Activated T-cell treated with anti-CD3 and anti-CD28 coated beads, Interleukin-2, amount 50 U/mL, for 72 hours (primary cell): ENCODE results near the gene DVL2. TPM values are rescaled to one million over a fixed set of nuclear protein-coding genes. Genes with fewer than 3 reads are reported as not detected.

Experiments
- ATAC-seq, 2 donors: fragments of 150-1000 bp; cut with Tn5 transposase; replicated peaks in 1 of 2; 2 replicates each; pipeline ENCODE4 v1.10.0; 2021; ENCODE audit warnings: moderate library complexity in 2 of 2, mild to moderate bottlenecking in 1 of 2
- DNase-seq, 2 donors: peaks; one replicate each; pipeline ENCODE4 v3.0.0; 2021 to 2022; ENCODE audit warnings: mixed read lengths in 1 of 2
- H3K27ac Mint-ChIP-seq: one replicate; pipeline ENCODE4 v1.8.0; 2022; ENCODE audit warnings: mild to moderate bottlenecking, moderate library complexity, mixed read lengths
- H3K27me3 Mint-ChIP-seq: one replicate; pipeline ENCODE4 v1.8.0; 2022; ENCODE audit warnings: low read depth, mixed read lengths
- H3K36me3 Mint-ChIP-seq, 2 donors: one replicate each; pipeline ENCODE4 v1.8.0; 2022; ENCODE audit warnings: mixed read lengths in 2 of 2, mild to moderate bottlenecking in 1 of 2; ENCODE audit not compliant: insufficient read depth in 2 of 2
- H3K4me1 Mint-ChIP-seq: one replicate; pipeline ENCODE4 v1.8.0; 2022; ENCODE audit warnings: low read depth, mixed read lengths
- H3K4me3 Mint-ChIP-seq, 2 donors: one replicate each; pipeline ENCODE4 v1.8.0; 2022; ENCODE audit warnings: mild to moderate bottlenecking in 2 of 2, mixed read lengths in 2 of 2, moderate library complexity in 2 of 2
- H3K9me3 Mint-ChIP-seq, 2 donors: one replicate each; pipeline ENCODE4 v1.8.0; 2022; ENCODE audit warnings: mixed read lengths in 2 of 2
- total RNA-seq, 2 donors: library from RNA; stranded (reverse); gene quantifications; one replicate each; pipeline ENCODE4 v1.2.3, GENCODE V29; 2022

DVL2 gene
- total RNA-seq, 2 donors from 2014 or later: 49.5 to 54.8 TPM

DNA sequence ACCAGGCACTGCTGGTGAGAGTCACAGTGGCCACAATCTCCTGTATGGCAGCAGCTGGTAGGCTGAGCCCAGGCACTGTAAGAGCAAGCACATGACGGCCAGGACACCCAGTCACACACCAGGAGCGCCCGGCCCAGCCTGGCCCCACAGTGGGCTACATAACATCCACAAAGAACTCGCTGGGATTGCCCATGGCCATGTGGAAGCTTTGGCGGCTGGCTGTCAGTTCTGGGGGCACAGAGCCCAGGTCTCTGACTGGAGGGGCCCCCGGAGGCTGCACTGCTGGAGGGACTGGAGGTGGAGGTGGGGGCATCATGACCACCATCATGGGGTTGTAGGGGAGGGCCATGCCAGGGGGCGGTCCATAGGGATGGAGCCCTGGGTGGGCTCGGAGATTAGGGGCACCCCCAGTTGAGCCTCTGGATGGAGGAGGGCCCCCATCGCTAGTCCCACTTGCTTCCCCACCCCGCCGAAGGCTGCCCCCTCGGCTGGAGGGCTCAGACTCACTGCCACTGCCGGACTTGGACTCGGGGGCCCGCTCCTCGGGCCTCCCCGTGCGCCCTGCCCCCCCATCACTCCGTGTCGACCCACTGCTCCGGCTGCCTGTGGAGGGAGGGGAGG, 8.5 kb downstream of the DVL2 start:
- H3K27me3 Mint-ChIP-seq: no peaks in the 10 kb centered on the region
- H3K27ac Mint-ChIP-seq: no peak overlapping the region
- no peak for ATAC-seq
- H3K4me3 Mint-ChIP-seq: no peak overlapping the region
- peaks cover 5% of the 10 kb centered on the region in 2 donors for H3K36me3 Mint-ChIP-seq
- no peak for DNase-seq
- H3K9me3 Mint-ChIP-seq: no peaks in the 10 kb centered on the region
- H3K4me1 Mint-ChIP-seq: peaks cover 29% of the 10 kb centered on the region

DNA sequence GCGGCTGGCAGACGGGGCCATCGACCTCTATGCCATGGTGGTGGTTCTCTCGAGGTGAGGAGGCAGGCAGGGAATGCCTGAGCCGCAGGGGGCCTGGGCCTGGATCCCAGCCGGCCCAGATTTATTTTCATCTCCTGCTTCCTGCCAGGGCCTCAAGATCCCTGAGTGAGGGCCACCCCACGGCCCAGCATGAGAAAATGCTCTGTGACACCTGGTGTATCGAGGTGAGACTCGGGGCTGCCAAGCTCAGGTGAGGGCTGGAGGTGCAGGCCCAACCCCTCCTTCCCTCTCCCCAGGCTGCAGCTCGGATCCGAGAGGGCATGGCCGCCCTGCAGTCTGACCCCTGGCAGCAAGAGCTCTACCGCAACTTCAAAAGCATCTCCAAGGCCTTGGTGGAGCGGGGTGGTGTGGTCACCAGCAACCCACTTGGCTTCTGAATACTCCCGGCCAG, 9.6 kb downstream of the DVL2 start:
- Mint-ChIP-seq H3K36me3 (peaks cover 3 to 4% of the 10 kb centered on the region in 2 donors), H3K4me1 (peaks cover 29% of the 10 kb centered on the region), H3K4me3 (no peak overlapping the region), H3K27ac (no peak overlapping the region), H3K9me3 (no peaks in the 10 kb centered on the region), H3K27me3 (no peaks in the 10 kb centered on the region)
- no peak for DNase-seq
- no peak for ATAC-seq

DNA sequence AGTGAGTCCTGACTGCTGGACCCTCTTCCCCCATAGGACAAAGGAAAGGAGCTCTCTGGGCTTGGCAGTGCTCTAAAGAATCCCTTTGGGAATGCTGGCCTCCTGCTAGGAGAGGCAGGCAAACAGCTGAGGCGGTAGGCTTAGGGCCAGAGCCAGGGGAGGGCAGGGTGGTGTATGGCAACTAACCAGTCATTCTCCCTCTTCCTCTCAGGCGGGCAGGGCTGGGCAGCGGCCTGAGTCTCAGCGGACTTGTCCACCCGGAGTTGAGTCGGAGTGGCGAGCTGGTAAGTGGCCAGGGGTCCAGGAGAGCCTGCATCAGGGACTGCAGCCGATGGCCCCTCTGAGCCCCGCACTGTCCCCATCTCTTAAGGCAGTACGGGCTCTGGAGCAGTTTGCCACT, 10.2 kb downstream of the DVL2 start:
- DNase-seq: no peak
- no peaks in the 10 kb centered on the region for H3K9me3 Mint-ChIP-seq

DNA sequence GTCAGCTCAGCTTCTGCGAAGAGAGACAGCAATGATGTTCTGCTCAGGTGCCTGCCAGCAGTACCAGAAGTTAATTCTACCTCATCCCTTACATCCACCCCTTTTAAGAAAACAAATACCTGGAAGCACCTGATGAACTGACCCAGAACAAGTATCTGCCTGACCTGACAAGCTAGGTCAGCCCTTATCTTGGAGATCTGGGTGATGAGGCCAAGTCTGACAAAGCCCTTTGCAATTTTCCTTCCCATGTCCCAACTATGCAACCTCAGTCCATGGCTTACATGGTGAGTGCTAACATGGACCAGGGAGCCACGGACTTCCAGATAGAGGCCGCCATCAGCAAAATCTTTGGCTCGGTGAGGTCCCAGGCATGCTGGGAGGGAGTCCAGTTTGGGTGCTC, 10.9 kb downstream of the DVL2 start:
- Mint-ChIP-seq H3K27me3 (no peaks in the 10 kb centered on the region), H3K4me3 (no peak overlapping the region), H3K9me3 (no peaks in the 10 kb centered on the region), H3K4me1 (peaks cover 42% of the 10 kb centered on the region), H3K36me3 (peaks cover 1 to 4% of the 10 kb centered on the region in 2 donors), H3K27ac (no peak overlapping the region)
- DNase-seq (no peak), ATAC-seq (no peak)

More for the DNA sequence above, 10.2 kb downstream of the DVL2 start:
- Mint-ChIP-seq H3K4me1 (peaks cover 35% of the 10 kb centered on the region), H3K27me3 (no peaks in the 10 kb centered on the region), H3K27ac (no peak overlapping the region), H3K4me3 (no peak overlapping the region), H3K36me3 (peaks cover 1 to 4% of the 10 kb centered on the region in 2 donors)
- no peak for ATAC-seq

DNA sequence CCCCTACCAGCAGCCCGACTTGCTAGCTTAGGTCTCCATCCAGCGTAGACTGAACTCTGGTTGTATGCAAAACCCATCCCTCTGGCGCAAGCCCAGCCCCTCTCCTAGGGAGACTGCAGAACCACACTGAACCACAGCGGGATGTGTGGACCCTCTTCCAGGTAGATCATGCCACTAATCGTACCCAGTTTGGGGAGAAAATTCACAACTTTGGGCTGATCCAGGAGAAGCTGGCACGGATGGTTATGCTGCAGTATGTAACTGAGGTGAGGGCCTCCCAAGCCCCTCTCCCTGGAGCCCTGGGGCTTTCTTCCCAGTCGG, 11.4 kb downstream of the DVL2 start:
- Mint-ChIP-seq H3K36me3 (peaks cover 1 to 2% of the 10 kb centered on the region in 2 donors), H3K27ac (no peak overlapping the region), H3K27me3 (no peaks in the 10 kb centered on the region)

DNA sequence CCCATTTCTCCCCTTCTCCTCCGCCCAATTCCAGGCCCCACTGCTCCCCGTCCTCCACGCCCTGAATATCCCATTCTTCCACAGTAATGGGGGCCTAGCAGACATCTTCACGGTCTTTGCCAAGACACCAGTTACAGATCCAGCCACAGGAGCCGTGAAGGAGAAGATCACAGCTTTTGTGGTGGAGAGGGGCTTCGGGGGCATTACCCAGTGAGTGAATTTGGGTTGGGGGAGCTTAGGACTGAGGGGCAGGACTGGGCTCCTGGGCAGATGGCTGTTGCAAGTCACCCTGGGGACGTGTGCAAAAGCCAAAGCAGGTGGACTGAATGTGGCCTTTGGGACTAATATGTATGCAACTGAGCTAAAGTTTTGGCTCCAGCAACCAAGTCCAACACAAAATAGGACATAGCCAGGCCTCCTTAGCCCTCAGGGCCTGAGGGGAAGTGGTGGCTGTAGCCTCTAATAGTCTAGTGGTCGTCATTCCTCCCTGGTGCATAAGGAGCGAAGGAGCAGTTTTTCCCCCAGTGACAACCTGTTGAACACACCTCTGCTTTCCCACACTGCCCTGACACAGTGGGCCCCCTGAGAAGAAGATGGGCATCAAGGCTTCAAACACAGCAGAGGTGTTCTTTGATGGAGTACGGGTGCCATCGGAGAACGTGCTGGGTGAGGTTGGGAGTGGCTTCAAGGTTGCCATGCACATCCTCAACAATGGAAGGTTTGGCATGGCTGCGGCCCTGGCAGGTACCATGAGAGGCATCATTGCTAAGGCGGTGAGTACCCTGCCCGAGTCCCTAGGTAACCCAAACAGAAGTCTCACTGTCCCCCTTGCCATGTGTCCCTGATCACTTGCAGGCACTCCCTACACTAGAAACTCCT, 12.0 kb downstream of the DVL2 start:
- ATAC-seq (no peak), DNase-seq (no peak)
- H3K27ac Mint-ChIP-seq: no peak overlapping the region
- no peak overlapping the region for H3K4me3 Mint-ChIP-seq
- peaks cover 46% of the 10 kb centered on the region for H3K4me1 Mint-ChIP-seq
- peaks cover 1 to 2% of the 10 kb centered on the region in 2 donors for H3K36me3 Mint-ChIP-seq
- no peaks in the 10 kb centered on the region for H3K9me3 Mint-ChIP-seq
- no peaks in the 10 kb centered on the region for H3K27me3 Mint-ChIP-seq

More for the DNA sequence above, 11.4 kb downstream of the DVL2 start:
- no peaks in the 10 kb centered on the region for H3K9me3 Mint-ChIP-seq
- H3K4me1 Mint-ChIP-seq: peaks cover 43% of the 10 kb centered on the region
- no peak for DNase-seq
- ATAC-seq: no peak
- H3K4me3 Mint-ChIP-seq: no peak overlapping the region

DNA sequence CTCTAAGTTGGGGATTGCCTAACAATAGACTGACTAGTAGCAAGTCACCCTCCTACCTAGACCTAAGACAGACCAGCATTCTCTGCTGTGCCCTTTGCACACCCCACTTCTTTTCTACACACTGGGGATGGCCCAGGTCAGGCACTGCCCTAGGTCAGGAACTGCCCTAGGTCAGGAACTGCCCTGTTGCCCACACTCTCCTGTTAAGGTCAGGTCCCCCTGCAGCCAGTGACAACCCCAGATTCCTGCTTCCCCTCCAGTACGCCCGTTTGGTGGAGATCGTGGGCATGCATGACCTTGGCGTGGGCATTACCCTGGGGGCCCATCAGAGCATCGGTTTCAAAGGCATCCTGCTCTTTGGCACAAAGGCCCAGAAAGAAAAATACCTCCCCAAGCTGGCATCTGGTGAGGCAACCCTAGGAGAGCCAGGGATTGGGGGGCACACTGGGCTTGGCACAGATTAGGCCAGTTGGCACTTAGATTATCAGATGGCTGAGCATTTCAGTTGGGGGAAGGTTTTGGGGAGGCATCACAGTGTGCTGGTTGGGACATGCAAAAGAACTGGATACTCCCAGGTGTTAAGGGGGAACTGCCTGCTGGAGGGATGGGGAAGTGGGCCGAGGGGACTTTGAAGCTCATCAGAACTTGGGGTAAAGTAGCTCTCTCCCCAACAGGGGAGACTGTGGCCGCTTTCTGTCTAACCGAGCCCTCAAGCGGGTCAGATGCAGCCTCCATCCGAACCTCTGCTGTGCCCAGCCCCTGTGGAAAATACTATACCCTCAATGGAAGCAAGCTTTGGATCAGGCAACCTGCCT, 12.8 kb downstream of the DVL2 start:
- peak overlapping the region; percentile 89 to 95 for H3K4me3 Mint-ChIP-seq
- H3K9me3 Mint-ChIP-seq: no peaks in the 10 kb centered on the region
- no peaks in the 10 kb centered on the region for H3K27me3 Mint-ChIP-seq
- DNase-seq (no peak), ATAC-seq (no peak)
- H3K36me3 Mint-ChIP-seq: peaks cover 0 to 2% of the 10 kb centered on the region in 2 donors
- peak overlapping the region; percentile 87 for H3K27ac Mint-ChIP-seq
- H3K4me1 Mint-ChIP-seq: peaks cover 50% of the 10 kb centered on the region

DNA sequence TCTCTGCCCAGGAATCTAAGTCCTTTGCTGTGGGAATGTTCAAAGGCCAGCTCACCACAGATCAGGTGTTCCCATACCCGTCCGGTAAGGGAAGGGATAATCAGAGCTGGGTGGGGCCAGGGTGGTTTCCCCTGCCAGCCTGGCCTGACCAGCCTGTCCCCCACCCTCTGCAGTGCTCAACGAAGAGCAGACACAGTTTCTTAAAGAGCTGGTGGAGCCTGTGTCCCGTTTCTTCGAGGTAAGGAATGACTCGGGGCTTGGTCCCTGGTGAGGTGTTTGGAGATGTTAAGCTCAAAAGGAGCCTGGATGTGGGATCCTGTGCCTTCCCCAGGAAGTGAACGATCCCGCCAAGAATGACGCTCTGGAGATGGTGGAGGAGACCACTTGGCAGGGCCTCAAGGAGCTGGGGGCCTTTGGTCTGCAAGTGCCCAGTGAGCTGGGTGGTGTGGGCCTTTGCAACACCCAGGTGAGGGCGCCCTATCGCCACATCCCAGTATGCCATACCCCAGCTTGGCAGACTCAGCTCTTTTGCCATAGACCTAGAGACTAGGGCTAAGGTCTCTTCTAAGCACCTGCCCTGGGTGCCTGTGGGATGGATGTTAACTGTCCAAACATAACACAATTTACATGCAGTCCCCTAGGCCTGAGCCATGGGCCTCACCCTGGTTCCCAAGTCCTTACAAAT, 13.6 kb downstream of the DVL2 start:
- DNase-seq: peak; percentile 78 to 79
- Mint-ChIP-seq H3K27ac (peak overlapping the region; percentile 87), H3K4me3 (peak overlapping the region; percentile 89 to 95), H3K27me3 (no peaks in the 10 kb centered on the region), H3K36me3 (peaks cover 0 to 2% of the 10 kb centered on the region in 2 donors), H3K4me1 (peaks cover 58% of the 10 kb centered on the region), H3K9me3 (no peaks in the 10 kb centered on the region)
- ATAC-seq: peak; percentile 57 to 61

DNA sequence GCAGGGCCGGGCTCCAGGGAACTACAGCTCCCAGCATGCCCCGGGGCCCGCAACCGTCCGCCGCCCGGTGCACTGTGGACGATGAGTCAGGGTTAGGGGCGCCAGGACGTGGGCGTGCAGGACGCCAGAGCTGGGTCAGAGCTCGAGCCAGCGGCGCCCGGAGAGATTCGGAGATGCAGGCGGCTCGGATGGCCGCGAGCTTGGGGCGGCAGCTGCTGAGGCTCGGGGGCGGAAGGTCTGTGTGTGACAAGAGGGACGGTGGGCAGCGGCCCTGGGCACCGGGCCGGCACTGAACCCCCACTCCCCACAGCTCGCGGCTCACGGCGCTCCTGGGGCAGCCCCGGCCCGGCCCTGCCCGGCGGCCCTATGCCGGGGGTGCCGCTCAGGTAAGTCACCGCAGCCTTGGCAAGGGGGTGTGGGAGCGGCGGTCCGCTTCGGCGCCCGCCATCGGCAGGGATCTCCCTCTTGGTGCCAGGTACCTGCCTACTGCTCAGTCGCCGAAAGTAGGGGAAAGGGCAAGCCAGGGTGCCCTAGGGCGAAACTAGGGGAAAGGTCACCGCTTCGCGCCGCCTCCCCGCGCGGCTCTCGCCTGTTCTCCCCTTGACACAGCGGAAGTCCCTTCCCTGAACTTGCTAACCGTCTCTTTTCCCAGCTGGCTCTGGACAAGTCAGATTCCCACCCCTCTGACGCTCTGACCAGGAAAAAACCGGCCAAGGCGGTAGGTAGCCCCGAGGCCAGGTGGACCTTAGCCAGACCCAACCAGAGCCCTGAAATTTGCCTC, 14.3 kb downstream of the DVL2 start, which contains the start of the genes ACADVL and DLG4:
Gene ACADVL, plus strand, starts transcription at position 127 of the 781 bp plus-strand sequence. Its CDS starts 47 bp downstream, at position 174.
Gene DLG4, minus strand, starts transcription at position 25 of the 781 bp plus-strand sequence.
- Mint-ChIP-seq H3K9me3 (no peaks in the 10 kb centered on the region), H3K27ac (peak within 1 kb of the TSS; percentile 87), H3K4me1 (peaks cover 65% of the 10 kb centered on the region)

DNA sequence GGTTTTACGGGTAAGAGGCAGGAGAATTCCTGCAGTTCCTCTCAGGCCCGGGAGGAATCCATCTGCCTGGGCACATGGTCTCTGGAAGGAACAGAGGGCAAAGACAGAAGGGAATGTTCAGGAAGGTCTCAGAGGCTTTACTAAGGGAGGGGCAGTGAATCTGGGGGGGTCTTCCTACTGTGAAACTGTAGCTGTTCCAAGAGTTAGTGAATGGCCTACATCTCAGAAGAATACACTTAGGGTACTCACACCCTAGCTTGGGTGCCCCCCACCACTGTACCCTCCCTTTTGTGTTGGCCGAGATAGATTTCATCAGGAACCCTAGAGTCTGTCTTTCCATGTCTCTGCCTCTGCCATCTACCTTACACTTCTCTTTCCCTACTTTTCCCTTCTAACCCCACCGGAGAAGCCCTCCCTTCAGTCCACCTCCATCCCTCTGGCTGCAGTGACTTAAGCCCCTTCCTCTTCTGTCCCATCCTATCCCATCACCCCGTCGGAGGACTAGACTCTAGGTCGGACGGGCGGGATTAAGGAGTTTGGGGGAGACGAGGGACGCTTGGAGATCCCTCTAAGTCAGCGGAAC, 15.0 kb downstream of the DVL2 start:
- H3K36me3 Mint-ChIP-seq: peaks cover 0 to 2% of the 10 kb centered on the region in 2 donors
- H3K27me3 Mint-ChIP-seq: no peaks in the 10 kb centered on the region
- H3K4me3 Mint-ChIP-seq: peak overlapping the region; percentile 89 to 95
- H3K9me3 Mint-ChIP-seq: no peaks in the 10 kb centered on the region
- peak overlapping the region; percentile 84 for H3K27ac Mint-ChIP-seq
- ATAC-seq (no peak), DNase-seq (no peak)
- peaks cover 72% of the 10 kb centered on the region for H3K4me1 Mint-ChIP-seq

More for the DNA sequence above, 14.3 kb downstream of the DVL2 start, which contains the start of the genes ACADVL and DLG4:
- DNase-seq (peak; percentile 90 to 91), ATAC-seq (peak; percentile 83 to 86)
- Mint-ChIP-seq H3K36me3 (peaks cover 0 to 2% of the 10 kb centered on the region in 2 donors), H3K27me3 (no peaks in the 10 kb centered on the region), H3K4me3 (peak within 1 kb of the TSS; percentile 89 to 95)

DNA sequence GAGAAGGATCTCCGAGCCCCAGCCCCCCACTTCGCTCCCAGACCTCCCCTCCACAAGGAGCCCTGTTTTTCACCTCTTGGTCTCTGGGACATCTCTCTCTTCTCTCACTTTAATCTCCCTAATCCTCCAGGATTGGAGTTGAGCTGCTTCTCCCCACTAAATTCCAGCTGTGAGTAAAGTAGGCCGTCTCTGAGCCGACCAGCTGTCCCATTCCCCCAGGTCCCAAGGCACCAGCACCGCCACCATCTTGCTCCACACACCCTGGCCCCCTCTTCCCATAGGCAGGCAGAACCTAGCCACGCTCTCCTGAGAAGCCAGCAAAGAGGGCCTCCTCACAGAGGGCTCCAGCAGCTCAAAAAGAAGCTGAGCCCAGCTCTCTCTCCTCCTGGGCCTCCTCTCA, 15.6 kb downstream of the DVL2 start:
- H3K27me3 Mint-ChIP-seq: no peaks in the 10 kb centered on the region
- peak overlapping the region; percentile 4 to 95 for H3K4me3 Mint-ChIP-seq
- H3K36me3 Mint-ChIP-seq: peaks cover 0 to 2% of the 10 kb centered on the region in 2 donors
- ATAC-seq (no peak), DNase-seq (no peak)
- H3K9me3 Mint-ChIP-seq: no peaks in the 10 kb centered on the region
- H3K27ac Mint-ChIP-seq: no peak overlapping the region
- peaks cover 78% of the 10 kb centered on the region for H3K4me1 Mint-ChIP-seq
